IPS DF 19.7 (cell line): ENCODE measurements around the gene SPAM1.
"Not testable (repeated sequence)": the region's sequence is repeated elsewhere in the genome, so short reads cannot be mapped to it uniquely, and the experiment has no call there.

Source experiments
- DNase-seq: peaks from one replicate; pipeline ENCODE4 v3.0.0-alpha.2; 2013; ENCODE audit warnings: low read depth, low spot score

The SPAM1 gene

GRCh38 chr7:123958186-123958703 lies 33.2 kb downstream of the SPAM1 start:
- DNase-seq: no peak

- no peak for DNase-seq
These were observed 36.7 kb downstream of the SPAM1 start for GRCh38 chr7:123961771-123962170.

GRCh38 chr7:123966936-123967335 lies 41.9 kb downstream of the SPAM1 start:
- no peak for DNase-seq

GRCh38 chr7:123972045-123972444 lies 47.0 kb downstream of the SPAM1 start:
- DNase-seq: no peak

- DNase-seq: no peak
These were observed 47.8 kb downstream of the SPAM1 start for GRCh38 chr7:123972831-123973230.

- DNase-seq: no peak
These were observed 49.4 kb downstream of the SPAM1 start for GRCh38 chr7:123974326-123974908.

GRCh38 chr7:123975084-123975483 lies 50.0 kb downstream of the SPAM1 start:
- no peak for DNase-seq

- no peak for DNase-seq
These were observed 52.0 kb downstream of the SPAM1 start for GRCh38 chr7:123977081-123977480.

- no peak for DNase-seq
These were observed 54.8 kb downstream of the SPAM1 start for GRCh38 chr7:123979876-123980275.

- DNase-seq: no peak
These were observed 62.4 kb downstream of the SPAM1 start for GRCh38 chr7:123987445-123987844.

- DNase-seq: no peak
These were observed 68.0 kb downstream of the SPAM1 start for GRCh38 chr7:123992913-123993518.

- DNase-seq: no peak
These were observed 69.0 kb downstream of the SPAM1 start for GRCh38 chr7:123993996-123994395.

- no peak for DNase-seq
These were observed 69.4 kb downstream of the SPAM1 start for GRCh38 chr7:123994449-123994848.

GRCh38 chr7:123995617-123996326 lies 70.7 kb downstream of the SPAM1 start:
- DNase-seq: no peak

- DNase-seq: no peak
These were observed 71.2 kb downstream of the SPAM1 start for GRCh38 chr7:123996327-123996625.

GRCh38 chr7:123998921-123999320 lies 73.9 kb downstream of the SPAM1 start:
- no peak for DNase-seq

- DNase-seq: no peak
These were observed 74.7 kb downstream of the SPAM1 start for GRCh38 chr7:123999703-124000102.

- DNase-seq: not testable (repeated sequence)
These were observed 83.3 kb downstream of the SPAM1 start for GRCh38 chr7:124008296-124008695.

GRCh38 chr7:124009321-124009720 lies 84.3 kb downstream of the SPAM1 start:
- DNase-seq: no peak
